NCI-H128 (cell line): Measurements from ENCODE around the gene EYA2.

Experiments used
- DNase-seq: peaks from one replicate; lab custom pipeline; 2025; ENCODE audit not compliant: unreplicated experiment; lab: John Stamatoyannopoulos, UW

EYA2 gene

DNA sequence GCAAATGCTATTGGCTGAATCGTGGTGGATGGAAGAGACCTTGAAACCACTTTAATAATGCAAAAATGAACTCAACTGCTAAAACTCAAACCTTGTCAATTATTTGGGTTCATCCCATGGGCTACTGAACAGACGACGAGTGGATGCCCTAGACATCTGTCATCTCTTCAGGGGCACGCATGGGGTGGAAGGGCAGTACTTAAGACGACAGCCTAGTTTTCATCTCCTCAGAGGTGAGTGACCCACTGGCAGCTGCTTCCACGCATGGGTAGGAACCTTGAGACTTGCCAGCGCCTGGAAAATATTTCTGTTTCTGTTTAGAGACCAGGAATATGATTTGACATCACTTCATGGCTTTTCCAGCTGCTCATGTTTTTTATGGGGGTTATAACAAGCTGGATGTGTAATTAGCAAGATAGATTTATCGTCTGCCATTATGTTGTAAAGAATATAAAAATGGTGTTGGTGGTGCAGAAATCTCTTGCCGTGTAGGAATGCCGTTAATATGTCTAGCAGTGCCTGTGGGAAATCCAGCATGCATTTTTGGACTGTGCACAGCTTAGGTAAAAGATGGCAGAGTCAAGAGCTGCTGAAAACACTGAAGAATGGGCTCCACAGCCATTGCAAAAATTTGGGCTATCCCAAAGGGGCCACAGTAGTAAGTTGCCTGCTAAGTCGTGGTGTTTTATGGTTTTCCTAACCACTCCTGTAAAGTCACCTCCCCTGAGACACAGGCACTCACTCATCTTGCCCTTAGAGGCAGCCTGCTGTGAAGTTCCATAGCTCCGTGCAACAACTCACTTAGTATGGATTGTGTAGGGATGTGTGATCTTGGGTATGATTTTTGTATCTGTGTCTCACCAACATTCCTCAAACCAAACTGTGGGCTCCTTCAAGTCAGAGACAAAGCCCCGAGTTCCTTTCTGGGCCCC, 203.3 kb downstream of the EYA2 start:
- no peak for DNase-seq

GRCh38 chr20:47099093-47099492, 204.4 kb downstream of the EYA2 start:
- DNase-seq: no peak

- no peak for DNase-seq
Observed at GRCh38 chr20:47099825-47100441, 205.3 kb downstream of the EYA2 start.

GRCh38 chr20:47102629-47103028, 208.0 kb downstream of the EYA2 start:
- DNase-seq: no peak

DNA sequence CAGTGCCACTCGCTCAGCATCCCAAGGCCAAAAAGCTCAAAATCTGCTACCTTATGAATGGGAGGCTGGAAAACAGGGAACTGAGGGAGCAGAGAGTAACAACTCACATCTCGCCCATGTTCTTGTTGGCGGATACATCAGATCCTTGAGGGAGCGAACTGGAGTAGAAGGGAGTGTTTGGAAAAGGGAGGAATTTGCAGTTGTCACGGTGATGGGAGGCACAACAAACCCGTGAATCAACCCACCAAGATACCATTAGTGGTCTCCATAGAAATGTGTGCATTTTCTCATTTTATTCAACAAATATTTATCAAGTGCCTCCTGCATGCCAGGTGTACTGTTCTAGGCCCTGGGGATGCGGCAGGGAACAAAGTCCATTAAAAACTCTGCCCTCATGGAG, 212.1 kb downstream of the EYA2 start:
- no peak for DNase-seq

- DNase-seq: no peak
Observed at GRCh38 chr20:47108994-47109393, 214.4 kb downstream of the EYA2 start.

- no peak for DNase-seq
Observed at GRCh38 chr20:47110819-47111218, 216.2 kb downstream of the EYA2 start.

- no peak for DNase-seq
Observed at GRCh38 chr20:47111576-47111975, 216.9 kb downstream of the EYA2 start.

DNA sequence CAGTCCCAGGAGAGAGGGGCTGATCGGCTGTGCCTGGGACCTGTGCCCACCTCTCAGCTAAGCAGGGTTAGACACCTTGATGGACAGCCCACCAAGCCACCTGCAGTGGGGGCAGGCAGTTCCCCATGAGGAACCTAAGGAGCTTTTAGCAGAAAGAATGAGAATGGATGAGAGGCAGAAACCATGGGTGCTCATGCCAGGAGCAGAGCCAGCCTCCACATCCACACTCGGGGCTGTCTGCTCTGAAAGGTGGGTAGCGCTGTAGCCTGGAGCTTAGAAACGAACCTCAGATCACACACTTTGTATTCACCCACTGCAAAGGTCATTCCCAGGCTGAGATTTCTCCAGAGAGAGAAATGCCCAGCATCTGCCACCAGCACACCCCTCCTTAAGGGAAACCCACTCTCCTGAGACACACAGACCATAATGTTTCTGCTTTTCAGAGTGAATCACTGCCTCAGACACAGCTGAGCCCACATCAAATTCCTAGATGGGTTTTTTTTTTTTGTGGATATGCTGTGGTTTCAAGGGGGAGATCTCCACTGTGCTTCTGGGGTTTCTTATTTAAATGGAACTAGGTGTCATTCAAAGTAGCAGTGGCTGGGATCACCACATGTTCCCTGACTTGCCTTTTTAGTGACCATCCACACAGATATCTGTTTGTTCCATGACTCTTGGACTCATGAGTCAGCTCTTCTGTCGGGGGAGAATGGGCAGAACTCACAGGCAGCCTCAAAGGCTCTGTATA, 218.9 kb downstream of the EYA2 start:
- DNase-seq: no peak

DNA sequence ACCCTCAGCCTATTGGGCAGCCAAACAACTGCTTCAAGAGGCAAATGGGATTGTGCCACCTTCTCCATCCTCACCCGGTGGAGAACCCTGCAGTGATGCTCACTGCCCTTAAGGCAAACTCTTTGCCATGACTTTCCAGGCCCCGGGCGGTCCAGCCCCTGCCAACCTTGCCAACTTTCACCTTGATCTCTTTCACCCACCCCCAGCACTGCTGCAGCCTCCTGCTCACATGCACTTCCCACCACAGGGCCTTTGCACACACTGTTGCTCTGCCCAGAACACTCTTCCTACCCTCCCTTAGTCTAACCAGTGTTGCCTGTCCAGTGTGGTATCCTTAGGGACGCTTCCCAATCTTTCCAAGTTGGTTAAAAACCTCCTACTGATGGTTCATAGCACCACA, 221.1 kb downstream of the EYA2 start:
- no peak for DNase-seq

DNA sequence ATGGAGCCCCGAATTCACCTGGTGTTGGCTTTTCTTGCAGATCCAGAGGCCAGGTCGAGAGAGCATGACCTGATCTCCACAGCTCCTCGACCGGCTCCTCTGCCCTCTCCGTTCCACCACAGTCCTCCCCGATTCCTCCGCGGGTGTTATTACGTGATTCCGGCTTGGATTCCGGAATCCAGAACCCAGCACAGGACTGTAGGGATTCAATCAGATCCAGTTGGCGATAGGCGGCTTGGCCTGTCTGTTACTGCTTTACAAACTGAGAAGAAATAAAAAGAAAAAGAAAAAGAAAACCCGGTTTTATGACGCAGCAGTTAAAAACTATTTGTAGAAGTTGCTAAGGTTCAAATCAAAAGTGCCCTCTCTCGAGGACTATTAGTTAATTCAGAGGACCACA, 222.7 kb downstream of the EYA2 start:
- DNase-seq: no peak

DNA sequence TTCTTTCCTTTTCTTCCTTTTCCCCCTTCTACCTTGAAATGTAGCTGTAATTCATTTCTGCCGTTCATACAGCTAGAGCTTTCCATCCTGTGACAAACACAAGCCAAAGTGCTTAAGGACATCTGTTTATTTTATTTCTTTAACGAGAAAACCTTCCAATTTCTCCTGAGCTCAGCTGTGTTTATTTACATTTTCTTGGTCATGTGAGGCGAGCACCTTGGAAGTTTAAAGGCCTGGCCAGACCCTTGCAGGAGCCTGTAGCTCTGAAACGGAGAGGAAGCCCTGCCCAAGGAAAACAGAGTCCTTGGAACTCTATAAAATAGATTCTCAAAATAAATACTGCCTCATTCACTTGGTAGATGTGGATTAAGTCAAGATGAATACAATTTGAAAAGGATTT, 223.1 kb downstream of the EYA2 start:
- DNase-seq: no peak

GRCh38 chr20:47118206-47118605, 223.6 kb downstream of the EYA2 start:
- no peak for DNase-seq

DNA sequence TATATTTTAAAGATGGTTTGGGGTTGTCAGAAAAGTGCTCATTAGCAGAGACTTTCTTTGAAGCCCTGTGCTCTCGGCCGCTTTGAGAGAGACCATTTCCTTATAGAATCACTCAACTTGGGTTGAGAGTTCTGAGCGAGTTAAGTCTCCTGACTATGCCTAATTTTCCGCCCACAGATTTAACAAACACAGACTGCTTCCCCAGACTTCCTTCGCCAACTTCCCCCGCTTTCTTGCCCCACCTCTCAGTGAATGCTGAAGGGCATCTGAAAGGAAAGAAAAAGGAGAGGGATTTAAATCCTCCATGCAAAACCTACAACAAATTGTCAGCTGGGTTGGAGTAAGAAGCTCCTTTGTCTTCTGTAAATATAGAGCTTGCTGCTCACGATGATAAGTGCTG, 224.0 kb downstream of the EYA2 start:
- no peak for DNase-seq

DNA sequence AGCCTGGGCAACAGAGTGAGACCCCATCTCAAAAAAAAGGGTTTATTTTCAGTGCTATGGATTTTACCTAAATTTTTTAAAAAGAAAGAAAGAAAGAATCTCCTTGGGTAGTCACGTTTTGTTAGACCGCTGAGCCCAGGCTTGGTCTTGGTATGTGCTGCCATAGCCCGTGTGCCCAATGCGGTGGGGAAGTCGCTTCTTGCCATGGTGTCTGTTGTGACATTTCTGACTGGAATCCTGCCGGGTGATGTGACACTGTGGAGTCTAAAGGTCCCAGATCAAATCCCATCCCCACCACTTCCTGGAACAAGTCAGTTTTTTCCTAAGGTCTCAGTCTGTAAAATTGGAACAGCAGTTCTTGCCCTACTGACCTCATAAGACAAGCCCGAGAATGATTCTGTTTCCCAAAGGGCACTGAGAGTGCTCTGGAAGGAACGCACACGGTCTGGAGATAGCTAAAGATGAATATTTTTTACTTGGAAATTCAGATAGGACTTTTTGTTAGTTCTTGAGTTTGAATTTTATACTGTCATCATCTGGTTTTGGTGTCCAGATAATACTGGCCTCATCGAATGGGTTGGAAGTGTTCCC, 225.8 kb downstream of the EYA2 start:
- no peak for DNase-seq

DNA sequence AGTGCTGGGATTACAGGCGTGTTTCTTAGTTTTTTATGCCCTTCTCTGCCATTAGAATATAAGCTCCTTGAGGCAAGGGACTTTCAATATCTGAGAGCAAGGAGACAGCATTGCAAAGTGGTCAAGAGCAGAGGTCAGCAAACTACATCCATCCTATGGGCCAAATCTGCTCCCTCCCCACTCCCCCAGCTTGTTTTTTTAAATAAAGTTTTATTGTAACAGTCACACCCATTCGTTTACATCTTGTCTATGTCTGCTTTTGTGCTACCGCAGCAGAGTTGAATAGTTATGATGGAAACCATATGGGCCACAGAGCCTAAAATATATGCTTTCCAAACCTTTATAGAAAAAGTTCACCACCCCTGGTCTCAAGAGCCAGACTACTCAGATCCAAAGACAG, 227.9 kb downstream of the EYA2 start:
- DNase-seq: no peak

DNA sequence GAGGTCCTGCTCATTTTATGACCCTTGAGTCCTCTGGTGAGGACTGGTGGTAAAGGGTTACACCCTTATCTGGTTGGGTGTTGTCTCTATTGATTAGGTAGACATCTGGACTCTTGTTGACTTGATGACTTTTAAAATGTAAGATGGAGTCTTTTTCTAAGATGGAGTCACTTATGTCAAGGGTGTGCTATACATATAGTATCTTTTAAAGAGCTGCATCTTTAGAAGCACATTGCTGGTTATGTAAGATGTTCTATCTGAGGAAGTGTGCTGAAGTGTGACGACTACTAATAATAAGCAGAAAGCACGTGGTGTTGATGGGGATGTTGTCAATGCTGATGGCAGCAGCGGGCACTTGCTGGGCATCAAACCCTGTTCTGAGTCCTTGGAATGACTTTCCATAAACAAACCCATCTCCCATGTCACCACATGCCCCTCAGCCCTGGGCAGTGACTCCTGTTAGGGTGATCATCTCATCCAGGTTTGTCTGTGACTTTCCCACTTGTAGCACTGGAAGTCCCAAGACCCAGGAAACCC, 229.6 kb downstream of the EYA2 start:
- DNase-seq: no peak

- no peak for DNase-seq
Observed at GRCh38 chr20:47125508-47125757, 230.8 kb downstream of the EYA2 start.

DNA sequence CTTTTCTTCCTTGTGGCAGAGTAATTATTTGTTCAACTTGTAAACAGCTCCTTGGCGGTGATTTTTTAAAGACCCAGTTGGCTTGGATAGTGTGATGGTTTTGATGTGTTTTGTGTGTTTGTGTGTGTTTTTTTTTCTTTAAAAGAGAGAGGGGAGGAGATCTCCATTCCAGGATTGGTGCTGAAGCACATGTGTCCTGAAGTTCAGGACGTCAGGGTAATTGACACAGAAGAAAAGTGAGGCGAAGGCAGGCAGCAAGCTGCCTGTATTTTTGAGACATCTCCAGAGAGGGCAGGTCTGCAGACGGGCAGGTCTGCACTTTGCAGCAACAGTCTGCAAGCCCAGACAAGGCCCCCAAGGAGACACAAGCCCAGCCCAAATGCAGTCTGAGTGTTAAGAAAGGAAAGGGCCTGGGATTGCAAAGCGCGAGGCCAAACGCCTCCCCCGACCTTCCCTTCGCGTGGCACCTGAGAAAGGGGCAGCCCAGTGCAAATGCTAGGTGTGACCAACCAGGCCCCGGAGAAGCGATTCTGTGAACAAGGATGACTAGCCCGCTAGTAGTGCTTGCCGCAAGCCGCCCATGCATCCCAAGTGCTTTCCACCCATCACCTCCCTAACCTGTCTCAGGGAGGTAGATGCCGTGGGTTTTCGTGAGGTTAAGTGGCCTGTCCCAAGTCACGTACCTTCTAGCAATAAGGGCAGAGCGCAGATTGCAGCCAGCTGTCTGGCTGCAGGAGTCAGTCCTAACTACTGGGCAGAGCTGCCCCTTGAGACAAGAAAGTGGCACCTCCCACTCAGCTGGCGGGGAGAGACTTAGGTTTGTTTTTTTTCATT, 231.3 kb downstream of the EYA2 start:
- no peak for DNase-seq

GRCh38 chr20:47126709-47127108, 232.1 kb downstream of the EYA2 start:
- DNase-seq: no peak

GRCh38 chr20:47127546-47127945, 232.9 kb downstream of the EYA2 start:
- DNase-seq: no peak
